ENCODE results near the gene DCTD.

DNA sequence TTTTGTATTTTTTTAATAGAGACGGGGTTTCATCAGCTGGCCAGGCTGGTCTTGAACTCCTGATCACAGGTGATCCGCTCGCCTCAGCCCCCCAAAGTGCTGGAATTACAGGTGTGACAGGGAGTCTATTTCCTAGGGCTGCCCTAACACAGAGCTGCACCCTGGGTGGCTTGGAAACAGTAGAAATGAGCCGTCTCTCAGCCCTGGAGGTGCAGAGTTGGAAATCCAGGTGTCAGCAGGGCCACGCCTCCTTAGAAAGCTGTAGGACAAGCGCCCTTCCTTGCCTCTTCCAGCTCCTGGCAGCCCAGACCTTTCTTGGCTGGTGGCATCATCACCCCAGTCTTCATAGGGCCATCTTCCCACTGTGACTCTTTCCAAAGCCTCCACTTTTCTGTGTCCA is 71.6 kb downstream of the DCTD start:
- TF ChIP-seq, protein P1, sequence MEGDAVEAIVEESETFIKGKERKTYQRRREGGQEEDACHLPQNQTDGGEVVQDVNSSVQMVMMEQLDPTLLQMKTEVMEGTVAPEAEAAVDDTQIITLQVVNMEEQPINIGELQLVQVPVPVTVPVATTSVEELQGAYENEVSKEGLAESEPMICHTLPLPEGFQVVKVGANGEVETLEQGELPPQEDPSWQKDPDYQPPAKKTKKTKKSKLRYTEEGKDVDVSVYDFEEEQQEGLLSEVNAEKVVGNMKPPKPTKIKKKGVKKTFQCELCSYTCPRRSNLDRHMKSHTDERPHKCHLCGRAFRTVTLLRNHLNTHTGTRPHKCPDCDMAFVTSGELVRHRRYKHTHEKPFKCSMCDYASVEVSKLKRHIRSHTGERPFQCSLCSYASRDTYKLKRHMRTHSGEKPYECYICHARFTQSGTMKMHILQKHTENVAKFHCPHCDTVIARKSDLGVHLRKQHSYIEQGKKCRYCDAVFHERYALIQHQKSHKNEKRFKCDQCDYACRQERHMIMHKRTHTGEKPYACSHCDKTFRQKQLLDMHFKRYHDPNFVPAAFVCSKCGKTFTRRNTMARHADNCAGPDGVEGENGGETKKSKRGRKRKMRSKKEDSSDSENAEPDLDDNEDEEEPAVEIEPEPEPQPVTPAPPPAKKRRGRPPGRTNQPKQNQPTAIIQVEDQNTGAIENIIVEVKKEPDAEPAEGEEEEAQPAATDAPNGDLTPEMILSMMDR (CRISPR knock-in tag; IDR thresholded peaks at IDR 0.05) = no peak
- no peak for TF ChIP-seq ETV6 (CRISPR knock-in tag; conservative IDR thresholded peaks at IDR 0.05)
- no peak for TF ChIP-seq POLR2A (IDR thresholded peaks at IDR 0.05; ENCODE audit: insufficient read depth in 1 of 2, low read depth in 2 of 2, low read length in 2 of 2)
- TF ChIP-seq JDP2 (CRISPR knock-in tag; IDR thresholded peaks at IDR 0.05; ENCODE audit: borderline replicate concordance) = no peak
- TF ChIP-seq TBP (CRISPR knock-in tag; IDR thresholded peaks at IDR 0.05) = no peak
- TF ChIP-seq, protein P2, sequence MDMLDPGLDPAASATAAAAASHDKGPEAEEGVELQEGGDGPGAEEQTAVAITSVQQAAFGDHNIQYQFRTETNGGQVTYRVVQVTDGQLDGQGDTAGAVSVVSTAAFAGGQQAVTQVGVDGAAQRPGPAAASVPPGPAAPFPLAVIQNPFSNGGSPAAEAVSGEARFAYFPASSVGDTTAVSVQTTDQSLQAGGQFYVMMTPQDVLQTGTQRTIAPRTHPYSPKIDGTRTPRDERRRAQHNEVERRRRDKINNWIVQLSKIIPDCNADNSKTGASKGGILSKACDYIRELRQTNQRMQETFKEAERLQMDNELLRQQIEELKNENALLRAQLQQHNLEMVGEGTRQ (IDR thresholded peaks at IDR 0.05; ENCODE audit: low read depth, low read length) = no peak
- TF ChIP-seq, protein P2 (CRISPR knock-in tag; IDR thresholded peaks at IDR 0.05; ENCODE audit: borderline replicate concordance) = no peak
- TF ChIP-seq PHF20 (CRISPR knock-in tag; IDR thresholded peaks at IDR 0.05) = no peak
- TF ChIP-seq, protein P3, sequence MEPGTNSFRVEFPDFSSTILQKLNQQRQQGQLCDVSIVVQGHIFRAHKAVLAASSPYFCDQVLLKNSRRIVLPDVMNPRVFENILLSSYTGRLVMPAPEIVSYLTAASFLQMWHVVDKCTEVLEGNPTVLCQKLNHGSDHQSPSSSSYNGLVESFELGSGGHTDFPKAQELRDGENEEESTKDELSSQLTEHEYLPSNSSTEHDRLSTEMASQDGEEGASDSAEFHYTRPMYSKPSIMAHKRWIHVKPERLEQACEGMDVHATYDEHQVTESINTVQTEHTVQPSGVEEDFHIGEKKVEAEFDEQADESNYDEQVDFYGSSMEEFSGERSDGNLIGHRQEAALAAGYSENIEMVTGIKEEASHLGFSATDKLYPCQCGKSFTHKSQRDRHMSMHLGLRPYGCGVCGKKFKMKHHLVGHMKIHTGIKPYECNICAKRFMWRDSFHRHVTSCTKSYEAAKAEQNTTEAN (CRISPR knock-in tag; conservative IDR thresholded peaks at IDR 0.05) = no peak

Data from HepG2 (cell line).